SU-DHL-6 (cell line): ENCODE results near the gene CTCF.

Experiments used
- H2AFZ ChIP-seq: fragments of 200-600 bp; sonication (generic); 2 replicates; pipeline ENCODE4 v1.6.1; 2014; ENCODE audit warnings: low read depth, mild to moderate bottlenecking, moderate library complexity, mixed read lengths, antibody characterized with exemption, low read length; ENCODE audit not compliant: severe bottlenecking
- H3F3A ChIP-seq: fragments of 200-600 bp; shearing (Covaris generic); 2 replicates; pipeline ENCODE4 v1.6.0; 2016; ENCODE audit warnings: antibody characterized with exemption, mild to moderate bottlenecking; ENCODE audit not compliant: insufficient read depth
- H3K27ac ChIP-seq: fragments of 200-600 bp; sonication (generic); 2 replicates; pipeline ENCODE4 v1.5.1; 2016; ENCODE audit warnings: low read depth, mild to moderate bottlenecking, low read length, moderate library complexity, mixed read lengths
- H3K27me3 ChIP-seq: fragments of 200-600 bp; sonication (generic), shearing (Covaris generic); 2 replicates; pipeline ENCODE4 v1.6.0; 2014; ENCODE audit warnings: mild to moderate bottlenecking, low read length
- H3K36me3 ChIP-seq: fragments of 200-600 bp; sonication (generic); 2 replicates; pipeline ENCODE4 v1.6.1; 2014; ENCODE audit warnings: mild to moderate bottlenecking, low read length, mixed read lengths
- H3K4me2 ChIP-seq: fragments of 300-600, 200-600 bp; shearing (Covaris generic), sonication (generic); 2 replicates; pipeline ENCODE4 v1.6.0; 2014; ENCODE audit warnings: low read length, low read depth, mild to moderate bottlenecking; ENCODE audit not compliant: poor library complexity, severe bottlenecking
- H3K4me3 ChIP-seq: fragments of 200-600 bp; sonication (generic); 2 replicates; pipeline ENCODE4 v1.5.1; 2014; ENCODE audit warnings: antibody characterized with exemption, low read length, mild to moderate bottlenecking, mixed read lengths; ENCODE audit not compliant: insufficient read depth, poor library complexity, severe bottlenecking
- H3K79me2 ChIP-seq: fragments of 200-600 bp; sonication (generic); 2 replicates; pipeline ENCODE4 v1.6.1; 2014; ENCODE audit warnings: mild to moderate bottlenecking, low read length, moderate library complexity; ENCODE audit not compliant: insufficient read depth
- H3K9ac ChIP-seq: fragments of 200-600 bp; sonication (generic); 2 replicates; pipeline ENCODE4 v1.7.0; 2014; ENCODE audit warnings: mild to moderate bottlenecking, low read length
- H3K9me2 ChIP-seq: fragments of 200-600 bp; sonication (generic); replicated peaks from 2 replicates; pipeline ENCODE4 v1.6.1; 2014; ENCODE audit warnings: low read length; ENCODE audit not compliant: insufficient read depth
- H3K9me3 ChIP-seq: fragments of 200-600 bp; sonication (generic); 2 replicates; pipeline ENCODE4 v1.6.1; 2014; ENCODE audit warnings: low read length, mixed read lengths; ENCODE audit not compliant: insufficient read depth
- H4K20me1 ChIP-seq: fragments of 200-600 bp; sonication (generic); 2 replicates; pipeline ENCODE4 v1.6.1; 2014; ENCODE audit warnings: low read depth, mild to moderate bottlenecking, antibody characterized with exemption, low read length, moderate library complexity, mixed read lengths
- EZH2phosphoT487 ChIP-seq: fragments of 200-600 bp; sonication (generic), shearing (Covaris generic); conservative IDR thresholded peaks from 2 replicates; pipeline ENCODE4 v1.6.1; 2018; ENCODE audit warnings: mild to moderate bottlenecking, antibody characterized with exemption, low read length, moderate library complexity, mixed read lengths
- TF ChIP-seq, protein P1 (sequence below): fragments of 200-600 bp; sonication (generic); IDR thresholded peaks from one replicate; pipeline ENCODE4 v1.5.1; 2017; ENCODE audit warnings: antibody characterized with exemption, mild to moderate bottlenecking, low read length, moderate library complexity; ENCODE audit not compliant: insufficient read depth, poor library complexity, severe bottlenecking

Gene CTCF

GRCh38 chr16:67641779-67642708, 79.7 kb downstream of the CTCF start:
- peaks cover 21% of the 10 kb centered on the region for H3F3A ChIP-seq
- peaks cover 16% of the 10 kb centered on the region for H3K36me3 ChIP-seq
- TF ChIP-seq, protein P1, sequence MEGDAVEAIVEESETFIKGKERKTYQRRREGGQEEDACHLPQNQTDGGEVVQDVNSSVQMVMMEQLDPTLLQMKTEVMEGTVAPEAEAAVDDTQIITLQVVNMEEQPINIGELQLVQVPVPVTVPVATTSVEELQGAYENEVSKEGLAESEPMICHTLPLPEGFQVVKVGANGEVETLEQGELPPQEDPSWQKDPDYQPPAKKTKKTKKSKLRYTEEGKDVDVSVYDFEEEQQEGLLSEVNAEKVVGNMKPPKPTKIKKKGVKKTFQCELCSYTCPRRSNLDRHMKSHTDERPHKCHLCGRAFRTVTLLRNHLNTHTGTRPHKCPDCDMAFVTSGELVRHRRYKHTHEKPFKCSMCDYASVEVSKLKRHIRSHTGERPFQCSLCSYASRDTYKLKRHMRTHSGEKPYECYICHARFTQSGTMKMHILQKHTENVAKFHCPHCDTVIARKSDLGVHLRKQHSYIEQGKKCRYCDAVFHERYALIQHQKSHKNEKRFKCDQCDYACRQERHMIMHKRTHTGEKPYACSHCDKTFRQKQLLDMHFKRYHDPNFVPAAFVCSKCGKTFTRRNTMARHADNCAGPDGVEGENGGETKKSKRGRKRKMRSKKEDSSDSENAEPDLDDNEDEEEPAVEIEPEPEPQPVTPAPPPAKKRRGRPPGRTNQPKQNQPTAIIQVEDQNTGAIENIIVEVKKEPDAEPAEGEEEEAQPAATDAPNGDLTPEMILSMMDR: no peak
- TF ChIP-seq EZH2phosphoT487: no peak
- peaks cover 8% of the 10 kb centered on the region for H3K79me2 ChIP-seq
- H3K9ac ChIP-seq: no peak overlapping the region
- no peak overlapping the region for H3K4me2 ChIP-seq
- no peaks in the 10 kb centered on the region for H3K9me2 ChIP-seq
- H4K20me1 ChIP-seq: no peaks in the 10 kb centered on the region
- H3K27me3 ChIP-seq: no peaks in the 10 kb centered on the region
- H3K9me3 ChIP-seq: no peaks in the 10 kb centered on the region
- H3K27ac ChIP-seq: no peak overlapping the region
- no peak overlapping the region for H3K4me3 ChIP-seq
- no peak overlapping the region for H2AFZ ChIP-seq

DNA sequence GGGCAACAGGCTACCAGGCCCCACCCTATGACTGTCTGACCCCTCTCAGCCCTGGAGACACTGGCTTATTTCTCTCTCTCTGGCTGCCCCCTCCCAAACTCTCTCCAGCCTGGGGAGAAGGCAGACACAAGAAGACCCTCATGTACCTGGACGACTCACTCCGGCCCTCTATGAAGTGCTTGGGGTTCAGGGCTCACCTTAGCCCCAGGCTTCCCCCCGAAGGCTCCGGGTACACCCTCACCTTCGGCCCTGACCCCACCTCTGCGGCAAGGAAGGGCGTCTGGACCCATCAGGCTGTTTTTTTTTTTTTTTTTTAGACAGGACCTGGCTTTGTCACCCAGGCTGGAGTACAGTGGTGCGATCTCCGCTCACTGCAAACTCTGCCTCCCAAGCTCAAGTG, 81.7 kb downstream of the CTCF start:
- Histone ChIP-seq H4K20me1 (no peaks in the 10 kb centered on the region), H3K9ac (peak overlapping the region; percentile 98; the same call in 1 of the 2 replicates), H3F3A (peaks cover 13% of the 10 kb centered on the region), H3K9me3 (no peaks in the 10 kb centered on the region), H3K36me3 (peaks cover under 1% of the 10 kb centered on the region; the same call in 1 of the 2 replicates), H3K27ac (no peak overlapping the region), H2AFZ (no peak overlapping the region), H3K4me3 (no peak overlapping the region), H3K27me3 (no peaks in the 10 kb centered on the region), H3K9me2 (no peaks in the 10 kb centered on the region), H3K4me2 (peak overlapping the region; percentile 88), H3K79me2 (peaks cover 8% of the 10 kb centered on the region)
- no peak for TF ChIP-seq EZH2phosphoT487
- TF ChIP-seq, protein P1: no peak

GRCh38 chr16:67645397-67646121, 83.2 kb downstream of the CTCF start:
- no peaks in the 10 kb centered on the region for H3K36me3 ChIP-seq
- no peaks in the 10 kb centered on the region for H3K9me2 ChIP-seq
- no peaks in the 10 kb centered on the region for H3K27me3 ChIP-seq
- no peaks in the 10 kb centered on the region for H4K20me1 ChIP-seq
- H3F3A ChIP-seq: peaks cover 13% of the 10 kb centered on the region
- H3K27ac ChIP-seq: peak overlapping the region; percentile 81
- H3K4me3 ChIP-seq: peak overlapping the region; percentile 86
- TF ChIP-seq EZH2phosphoT487: no peak
- TF ChIP-seq, protein P1: no peak
- H3K9ac ChIP-seq: peak overlapping the region; percentile 98
- peaks cover 8% of the 10 kb centered on the region for H3K79me2 ChIP-seq
- peak overlapping the region; percentile 89 for H2AFZ ChIP-seq
- peak overlapping the region; percentile 88 for H3K4me2 ChIP-seq
- H3K9me3 ChIP-seq: no peaks in the 10 kb centered on the region
